ENCODE data around the gene SCP2D1. TPM values are rescaled to one million over a fixed set of nuclear protein-coding genes. Genes with fewer than 3 reads are reported as not detected.

SCP2D1 gene
- total RNA-seq, 1 experiment from 2014 or later = not detected

GRCh38 chr20:18853216-18853615 lies 39.6 kb downstream of the SCP2D1 start:
- Histone ChIP-seq H3K9me3 (ENCODE audit: low read depth, low read length, poor library complexity, severe bottlenecking) (no peaks in the 10 kb centered on the region), H3K27me3 (replicated peaks; ENCODE audit: insufficient read depth, low read depth, low read length, poor library complexity) (peaks cover 10% of the 10 kb centered on the region), H3K4me3 (ENCODE audit: low read depth, low read length, poor library complexity, severe bottlenecking) (no peak overlapping the region), H3K36me3 (ENCODE audit: insufficient read depth, low read length, poor library complexity, severe bottlenecking) (no peaks in the 10 kb centered on the region), H3K4me1 (ENCODE audit: insufficient read depth, low read length, poor library complexity, severe bottlenecking) (no peaks in the 10 kb centered on the region), H3K27ac (ENCODE audit: low read depth, low read length, poor library complexity, severe bottlenecking) (no peak overlapping the region)
- ChIA-PET CTCF (no interaction called here), POLR2A (ENCODE audit: low non-redundant PET) (no interaction called here)
- intact Hi-C loops (cut with micrococcal nuclease; ENCODE audit: unreplicated experiment) = no loop called here
- BruUV-seq (replicated peaks) = no TSS peak
- DNase-seq (ENCODE audit: low spot score) = no peak
- TF ChIP-seq EZH2 (IDR thresholded peaks at IDR 0.05; ENCODE audit: borderline replicate concordance, low read depth, low read length, poor library complexity, severe bottlenecking) = no peak
- no peak for TF ChIP-seq CTCF (conservative IDR thresholded peaks at IDR 0.05; ENCODE audit: low read depth, low read length)

GRCh38 chr20:18853946-18854646 lies 40.5 kb downstream of the SCP2D1 start:
- intact Hi-C loops (cut with micrococcal nuclease; ENCODE audit: unreplicated experiment) = no loop called here
- no peak for TF ChIP-seq CTCF (conservative IDR thresholded peaks at IDR 0.05; ENCODE audit: low read depth, low read length)
- TF ChIP-seq EZH2 (IDR thresholded peaks at IDR 0.05; ENCODE audit: borderline replicate concordance, low read depth, low read length, poor library complexity, severe bottlenecking) = no peak
- H3K27me3 ChIP-seq (replicated peaks; ENCODE audit: insufficient read depth, low read depth, low read length, poor library complexity) = peaks cover 10% of the 10 kb centered on the region

GRCh38 chr20:18855882-18856281 lies 42.3 kb downstream of the SCP2D1 start:
- Histone ChIP-seq H3K36me3 (ENCODE audit: insufficient read depth, low read length, poor library complexity, severe bottlenecking) (no peaks in the 10 kb centered on the region), H3K4me3 (ENCODE audit: low read depth, low read length, poor library complexity, severe bottlenecking) (no peak overlapping the region), H3K27ac (ENCODE audit: low read depth, low read length, poor library complexity, severe bottlenecking) (no peak overlapping the region), H3K9me3 (ENCODE audit: low read depth, low read length, poor library complexity, severe bottlenecking) (no peaks in the 10 kb centered on the region), H3K27me3 (replicated peaks; ENCODE audit: insufficient read depth, low read depth, low read length, poor library complexity) (peaks cover 3% of the 10 kb centered on the region), H3K4me1 (ENCODE audit: insufficient read depth, low read length, poor library complexity, severe bottlenecking) (no peaks in the 10 kb centered on the region)
- CTCF ChIA-PET = no interaction called here
- POLR2A ChIA-PET (ENCODE audit: low non-redundant PET) = no interaction called here
- DNase-seq (ENCODE audit: low spot score) = no peak
- TF ChIP-seq CTCF (conservative IDR thresholded peaks at IDR 0.05; ENCODE audit: low read depth, low read length) (no peak), EZH2 (IDR thresholded peaks at IDR 0.05; ENCODE audit: borderline replicate concordance, low read depth, low read length, poor library complexity, severe bottlenecking) (no peak)
- no TSS peak for BruUV-seq (replicated peaks)
- intact Hi-C loops (cut with micrococcal nuclease; ENCODE audit: unreplicated experiment) = no loop called here

More at GRCh38 chr20:18853946-18854646, 40.5 kb downstream of the SCP2D1 start:
- Histone ChIP-seq H3K4me1 (ENCODE audit: insufficient read depth, low read length, poor library complexity, severe bottlenecking) (no peaks in the 10 kb centered on the region), H3K9me3 (ENCODE audit: low read depth, low read length, poor library complexity, severe bottlenecking) (no peaks in the 10 kb centered on the region), H3K36me3 (ENCODE audit: insufficient read depth, low read length, poor library complexity, severe bottlenecking) (no peaks in the 10 kb centered on the region), H3K27ac (ENCODE audit: low read depth, low read length, poor library complexity, severe bottlenecking) (no peak overlapping the region), H3K4me3 (ENCODE audit: low read depth, low read length, poor library complexity, severe bottlenecking) (no peak overlapping the region)
- CTCF ChIA-PET = no interaction called here
- DNase-seq (ENCODE audit: low spot score) = no peak
- BruUV-seq (replicated peaks) = no TSS peak
- POLR2A ChIA-PET (ENCODE audit: low non-redundant PET) = no interaction called here
